GM19467 (cell line): ENCODE measurements around the gene SSTR5.

Experiments used
- ATAC-seq: cut with Tn5 transposase; IDR thresholded peaks from one replicate; pipeline ENCODE4 v1.9.1; 2021; ENCODE audit warnings: mild to moderate bottlenecking, moderate library complexity; ENCODE audit not compliant: unreplicated experiment

SSTR5 gene

GRCh38 chr16:1054660-1055556 is 17.6 kb upstream of the SSTR5 start:
- ATAC-seq = no peak

- no peak for ATAC-seq
Measured at GRCh38 chr16:1055557-1055924, 17.0 kb upstream of the SSTR5 start.

GRCh38 chr16:1056196-1056595 is 16.4 kb upstream of the SSTR5 start:
- no peak for ATAC-seq

DNA sequence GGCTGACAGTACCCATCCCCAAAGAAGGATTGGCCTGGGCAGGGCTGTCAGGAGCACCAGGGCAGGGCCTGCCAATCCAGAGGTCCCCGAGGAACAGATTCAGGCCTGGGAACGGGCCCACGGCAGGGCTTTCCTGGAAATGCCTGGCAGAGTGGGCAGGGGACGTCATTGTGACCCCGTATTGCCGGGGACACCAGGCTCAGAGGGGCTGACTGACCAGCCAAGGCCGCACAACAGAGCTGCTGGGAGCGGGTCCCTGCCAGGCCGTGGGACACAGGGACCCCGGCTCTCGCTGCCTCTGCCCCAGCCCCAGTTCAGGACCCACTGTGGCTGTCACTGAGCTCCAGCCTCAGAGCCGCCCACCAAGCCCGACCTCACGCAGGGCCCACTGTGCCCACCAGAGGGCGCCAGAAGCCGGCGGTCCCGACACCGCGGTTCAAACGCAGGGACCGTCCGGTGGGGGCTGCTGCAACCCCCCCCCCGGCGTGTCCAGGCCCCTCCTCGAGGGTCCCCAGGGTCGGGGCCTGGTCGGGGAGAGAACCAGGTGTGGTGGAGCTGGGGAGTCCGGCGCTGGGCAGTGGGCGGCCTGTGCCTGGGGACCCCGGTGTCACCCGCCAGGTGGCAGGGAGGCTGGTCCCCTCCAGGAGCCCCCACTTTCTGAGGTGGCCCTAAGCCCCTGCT is 15.2 kb upstream of the SSTR5 start:
- no peak for ATAC-seq

DNA sequence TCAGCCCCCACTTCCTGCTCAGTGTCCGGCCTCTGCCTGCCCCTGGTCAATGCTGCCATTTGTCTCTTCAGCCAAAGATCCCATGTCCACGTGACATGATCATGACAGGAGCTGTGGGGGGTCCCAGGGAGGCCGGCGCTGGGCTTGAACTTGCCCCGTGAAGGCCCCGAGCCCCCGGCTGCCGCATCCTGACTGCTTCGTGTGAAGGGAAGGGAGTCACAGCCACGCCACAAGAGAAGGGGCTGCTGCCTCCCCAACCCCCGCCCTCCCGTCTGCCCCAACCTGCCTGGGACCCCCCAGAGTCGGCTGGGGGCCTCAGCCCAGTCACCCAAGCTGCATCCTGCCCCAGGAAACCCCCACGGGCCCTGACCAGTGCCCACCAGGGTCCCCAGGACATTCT is 14.3 kb upstream of the SSTR5 start:
- ATAC-seq = no peak

DNA sequence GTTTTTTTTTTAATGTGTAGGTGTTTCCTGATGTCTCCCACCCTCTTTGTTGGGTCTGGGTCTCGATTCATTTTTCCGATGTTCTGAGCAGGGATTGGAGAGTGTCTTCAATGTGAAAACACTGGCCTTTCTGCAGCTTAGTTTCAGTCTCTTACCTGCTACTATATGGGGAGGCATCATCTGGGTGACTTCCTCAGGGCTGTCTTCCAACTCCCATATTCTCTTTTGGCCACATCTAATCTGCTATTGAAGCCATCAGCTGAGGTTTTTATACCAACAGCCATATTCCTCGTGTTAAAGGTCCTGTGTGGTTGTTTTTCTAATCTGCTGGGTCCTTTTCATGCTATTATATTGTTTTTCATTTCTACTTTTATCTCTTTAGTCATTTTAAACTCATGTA is 13.2 kb upstream of the SSTR5 start:
- no peak for ATAC-seq

DNA sequence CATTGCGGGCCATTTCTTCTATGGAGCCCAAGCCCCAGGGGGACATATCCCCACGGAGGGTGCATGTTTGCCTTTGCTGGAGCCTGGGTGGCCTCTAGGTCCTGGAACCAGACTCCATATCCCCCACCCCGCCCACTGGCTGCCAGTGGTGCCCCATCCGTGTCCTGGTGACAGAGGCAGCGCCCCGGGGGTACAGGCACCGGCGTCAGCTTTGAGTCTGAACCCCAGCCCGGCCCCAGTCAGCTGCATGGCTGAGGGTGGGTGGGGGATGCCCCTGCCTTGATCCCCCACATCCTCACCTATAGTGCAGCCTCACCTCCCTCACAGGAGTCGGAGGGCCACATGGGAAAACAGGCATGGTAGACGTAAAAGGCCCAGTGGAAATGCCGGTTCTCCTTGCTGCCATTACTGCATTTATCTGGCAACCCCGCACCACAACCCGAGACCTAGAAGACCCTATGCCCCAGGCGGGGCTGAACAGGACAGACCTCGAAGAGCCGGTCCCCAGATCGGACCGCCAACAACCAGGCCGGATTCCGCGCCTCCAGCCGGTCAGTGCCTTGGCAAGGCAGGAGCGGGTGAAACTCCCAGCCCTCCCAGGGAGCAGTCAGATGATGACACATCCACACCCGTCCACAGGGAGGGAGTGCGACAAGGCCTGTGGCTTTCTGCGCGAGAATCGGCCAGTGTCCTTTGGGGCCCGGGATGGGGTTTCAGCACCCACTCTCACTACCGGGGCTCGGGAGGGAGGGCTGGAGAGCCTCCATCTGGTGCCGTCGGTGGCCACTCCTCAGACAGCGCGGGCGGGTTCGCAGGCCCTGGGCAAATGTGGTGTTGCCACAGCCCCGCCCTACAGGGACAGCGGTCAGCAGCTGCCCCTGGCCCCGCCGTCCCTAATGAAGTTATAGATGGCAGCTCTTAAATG is 11.9 kb upstream of the SSTR5 start:
- ATAC-seq = no peak

- ATAC-seq = no peak
Measured at GRCh38 chr16:1061769-1062505, 10.6 kb upstream of the SSTR5 start.

DNA sequence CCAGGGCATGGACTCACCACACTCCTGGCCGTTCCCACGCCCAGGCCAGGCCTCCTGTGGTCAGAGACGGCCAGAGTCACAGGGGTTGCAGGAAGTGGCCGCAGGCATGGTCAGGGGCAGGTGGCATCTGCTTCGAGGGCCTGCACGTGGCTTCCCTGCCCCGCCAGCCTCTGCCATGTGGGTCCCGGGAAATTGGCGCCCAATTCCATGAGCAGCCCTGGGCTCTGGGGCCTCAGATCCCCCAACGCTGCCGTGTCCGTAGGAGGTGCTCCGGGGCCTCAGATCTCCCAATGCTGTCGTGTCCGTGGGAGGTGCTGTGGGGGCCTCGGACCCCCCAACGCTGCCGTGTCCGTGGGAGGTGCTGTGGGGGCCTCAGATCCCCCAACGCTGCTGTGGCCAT is 9.7 kb upstream of the SSTR5 start:
- no peak for ATAC-seq

GRCh38 chr16:1063728-1064127 is 8.8 kb upstream of the SSTR5 start:
- no peak for ATAC-seq

DNA sequence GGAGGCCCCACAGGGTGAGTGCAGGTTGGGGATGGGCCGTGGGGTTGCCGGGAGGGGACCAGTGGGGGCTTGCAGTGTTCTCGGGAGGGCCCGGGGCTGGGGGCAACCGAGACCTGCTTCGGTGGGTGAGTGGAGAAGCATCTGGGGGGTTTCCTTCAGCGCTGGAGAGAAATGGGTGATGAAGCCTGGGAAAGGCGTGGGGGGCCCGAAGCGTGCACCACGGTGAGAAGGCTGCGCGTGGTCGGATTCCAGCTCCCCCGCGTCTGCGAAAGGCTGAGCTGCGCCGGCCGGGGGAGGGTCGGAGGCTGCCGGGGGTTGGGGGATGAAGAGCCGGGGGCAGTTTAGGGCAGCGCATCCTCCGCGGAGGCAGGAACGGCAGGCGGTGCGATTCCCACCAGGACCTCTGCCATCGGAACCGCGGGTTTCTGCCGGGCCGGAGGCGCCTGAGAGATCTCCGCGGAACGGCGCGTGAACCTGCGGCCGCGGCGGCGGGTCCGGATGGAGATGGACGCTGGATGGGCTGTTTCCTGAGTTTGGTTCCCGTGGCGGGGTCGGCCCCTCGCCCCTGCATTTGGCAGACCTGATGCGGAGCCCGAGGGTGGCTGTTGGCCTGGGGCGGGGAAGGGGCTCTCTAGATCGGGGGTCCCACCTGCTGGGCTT is 6.9 kb upstream of the SSTR5 start:
- no peak for ATAC-seq

DNA sequence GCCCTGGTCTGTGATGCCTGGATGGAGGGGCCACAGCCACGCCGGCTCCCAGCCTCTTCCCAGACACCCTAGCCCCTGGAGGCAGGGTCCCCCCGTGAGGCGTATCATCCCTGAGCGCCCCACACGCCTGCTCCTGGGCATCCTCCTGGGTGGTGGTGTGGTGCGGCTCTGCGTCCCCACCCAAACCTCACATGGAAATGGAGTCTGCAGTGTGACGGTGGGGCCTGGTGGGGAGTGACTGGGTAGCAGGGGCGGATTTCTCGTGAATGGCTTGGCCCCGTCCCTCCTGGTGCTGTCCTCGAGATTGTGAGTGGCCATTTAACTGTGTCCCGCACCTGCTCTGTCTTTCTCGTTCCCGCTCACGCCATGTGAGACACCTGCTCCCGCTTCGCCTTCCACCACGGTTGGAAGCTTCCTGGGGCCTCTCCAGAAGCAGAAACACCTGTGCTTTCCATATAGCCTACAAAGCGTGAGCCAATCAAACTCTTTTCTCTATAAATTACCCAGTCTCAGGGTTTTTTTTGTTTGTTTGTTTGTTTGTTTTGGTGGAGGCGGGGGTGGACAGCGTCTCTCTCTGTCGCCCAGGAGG is 5.9 kb upstream of the SSTR5 start:
- no peak for ATAC-seq

DNA sequence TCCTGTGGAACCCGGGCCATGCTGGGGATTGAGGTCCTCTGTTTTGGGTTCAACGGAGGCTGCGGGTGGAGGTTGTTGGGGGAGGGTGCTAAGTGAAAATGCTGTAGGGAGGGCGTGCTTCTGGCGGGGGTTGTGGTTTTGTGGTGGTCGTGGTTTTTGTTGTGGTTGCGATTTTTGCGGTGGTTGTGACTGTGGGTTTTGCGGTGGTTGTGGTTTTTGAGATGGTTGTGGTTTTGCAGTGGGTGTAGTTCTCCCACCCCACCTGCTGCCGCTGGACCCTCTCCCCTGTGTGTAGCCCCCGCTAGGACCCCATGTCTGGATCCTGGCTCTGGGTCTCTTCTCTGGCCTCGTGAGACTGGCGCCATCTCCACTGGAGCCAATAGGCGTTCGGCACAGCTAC is 4.9 kb upstream of the SSTR5 start:
- ATAC-seq = no peak

- no peak for ATAC-seq
Measured at GRCh38 chr16:1068451-1068850, 4.1 kb upstream of the SSTR5 start.

DNA sequence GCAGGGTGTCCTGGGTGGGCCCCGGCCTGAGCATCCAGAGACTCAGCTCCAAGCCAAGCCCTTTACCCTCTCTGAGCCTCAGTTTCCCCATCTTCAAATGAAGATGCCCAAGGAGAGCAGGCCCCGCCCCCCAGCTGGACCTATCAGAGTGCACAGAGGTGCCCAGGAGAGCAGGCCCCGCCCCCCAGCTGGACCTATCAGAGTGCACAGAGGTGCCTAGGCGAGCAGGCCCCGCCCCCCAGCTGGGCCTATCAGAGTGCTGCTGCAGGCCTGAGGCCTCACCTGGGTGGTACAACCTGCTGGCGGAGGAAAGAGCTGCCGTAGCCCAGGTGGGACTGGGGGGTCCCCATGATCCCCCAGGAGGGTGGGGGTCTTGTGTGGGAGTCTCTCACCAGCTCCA is 3.4 kb upstream of the SSTR5 start:
- no peak for ATAC-seq

GRCh38 chr16:1070084-1070863 is 2.3 kb upstream of the SSTR5 start:
- ATAC-seq = no peak

GRCh38 chr16:1070864-1071408 is 1.6 kb upstream of the SSTR5 start:
- no peak for ATAC-seq

- no peak for ATAC-seq
Measured at GRCh38 chr16:1071561-1072225, 854 bp upstream of the SSTR5 start.
